GM12873 (cell line): Measurements from ENCODE around the gene SERPINA9.

Experiments
- CTCF ChIP-seq: IDR thresholded peaks from 2 replicates; pipeline ENCODE4 v1.5.1; 2012; ENCODE audit warnings: low read depth, mild to moderate bottlenecking, moderate library complexity, low read length, control low read depth; ENCODE audit not compliant: insufficient read depth; ENCODE audit errors: missing control alignments

Gene SERPINA9

GRCh38 chr14:94486883-94487282, 10.9 kb upstream of the SERPINA9 start:
- TF ChIP-seq CTCF, result no peak

- peak; percentile 99 for TF ChIP-seq CTCF
Measured at GRCh38 chr14:94485944-94486841, 10.2 kb upstream of the SERPINA9 start.

- no peak for TF ChIP-seq CTCF
Measured at GRCh38 chr14:94484481-94484880, 8.5 kb upstream of the SERPINA9 start.

- TF ChIP-seq CTCF, result no peak
Measured at GRCh38 chr14:94483729-94484275, 7.8 kb upstream of the SERPINA9 start.

- no peak for TF ChIP-seq CTCF
Measured at GRCh38 chr14:94483071-94483451, 7.1 kb upstream of the SERPINA9 start.

GRCh38 chr14:94481468-94482131, 5.6 kb upstream of the SERPINA9 start:
- no peak for TF ChIP-seq CTCF

GRCh38 chr14:94480809-94481208, 4.8 kb upstream of the SERPINA9 start:
- no peak for TF ChIP-seq CTCF
